Smooth muscle cell (in vitro differentiated cells): ENCODE measurements around the gene CERS6. TPM values are rescaled to one million over a fixed set of nuclear protein-coding genes. Genes with fewer than 3 reads are reported as not detected.

ENCODE experiments used
- DNase-seq: peaks from one replicate; lab custom pipeline; 2025; ENCODE audit not compliant: unreplicated experiment; lab: John Stamatoyannopoulos, UW
- H2AFZ ChIP-seq: fragments of 200-600 bp; sonication (generic); 2 replicates; pipeline ENCODE4 v1.6.0; 2016; ENCODE audit warnings: antibody characterized with exemption, low read depth, mild to moderate bottlenecking
- H3F3A ChIP-seq: fragments of 200-600 bp; sonication (generic); 2 replicates; pipeline ENCODE4 v1.6.0; 2017; ENCODE audit warnings: antibody characterized with exemption, low read depth
- H3K27ac ChIP-seq: fragments of 200-600 bp; sonication (generic); 2 replicates; pipeline ENCODE4 v1.5.1; 2016; ENCODE audit warnings: low read depth, mild to moderate bottlenecking
- H3K27me3 ChIP-seq: fragments of 200-600 bp; sonication (generic); 2 replicates; pipeline ENCODE4 v1.6.1; 2016; ENCODE audit warnings: low read depth, mild to moderate bottlenecking
- H3K36me3 ChIP-seq: fragments of 200-600 bp; sonication (generic); 2 replicates; pipeline ENCODE4 v1.5.1; 2016; ENCODE audit warnings: low read depth
- H3K4me1 ChIP-seq: fragments of 200-600 bp; sonication (generic); 2 replicates; pipeline ENCODE4 v1.5.1; 2016; ENCODE audit warnings: low read depth
- H3K4me2 ChIP-seq: fragments of 200-600 bp; sonication (generic); 2 replicates; pipeline ENCODE4 v1.6.0; 2016; ENCODE audit warnings: mild to moderate bottlenecking
- H3K4me3 ChIP-seq: fragments of 200-600 bp; sonication (generic); 2 replicates; pipeline ENCODE4 v1.5.1; 2016; ENCODE audit warnings: mild to moderate bottlenecking
- H3K79me2 ChIP-seq: fragments of 200-600 bp; sonication (generic); 2 replicates; pipeline ENCODE4 v1.6.0; 2016; ENCODE audit warnings: low read depth, mild to moderate bottlenecking
- H3K9ac ChIP-seq: fragments of 200-600 bp; sonication (generic); 2 replicates; pipeline ENCODE4 v1.6.0; 2016; ENCODE audit warnings: low read depth
- H3K9me3 ChIP-seq: fragments of 200-600 bp; sonication (generic); replicated peaks from 2 replicates; pipeline ENCODE4 v1.5.1; 2016; ENCODE audit warnings: low read depth
- H4K20me1 ChIP-seq: fragments of 200-600 bp; sonication (generic); 2 replicates; pipeline ENCODE4 v1.6.0; 2016; ENCODE audit warnings: low read depth
- CTCF ChIP-seq: fragments of 200-600 bp; sonication (generic); IDR thresholded peaks from 2 replicates; pipeline ENCODE4 v1.5.1; 2017; ENCODE audit warnings: borderline replicate concordance, mild to moderate bottlenecking, antibody characterized with exemption; ENCODE audit not compliant: insufficient read depth, poor library complexity, severe bottlenecking
- WGBS: methylation state at CpG from one replicate; pipeline ENCODE4 v1.1.7; 2016; ENCODE audit warnings: low lambda C conversion rate; 5-methylcytosine and 5-hydroxymethylcytosine counted together
- polyA plus RNA-seq: library from polyadenylated mRNA; unstranded; fragments of >200 nt; fragmentation: Nextera tagmentation; extraction: Ambion mirVana; gene quantifications from 2 replicates; pipeline ENCODE4 v1.2.1, GENCODE V29; 2016
- total RNA-seq: library from RNA; depleted of rRNA; stranded (reverse); fragments of >200 nt; gene quantifications from 2 replicates; pipeline ENCODE4 v1.2.3, GENCODE V29; 2014

CERS6 gene
- total and polyA plus RNA-seq, 2 experiments from 2014 or later, result 9.2 to 26.6 TPM

- Histone ChIP-seq H3K9me3 (no peaks in the 10 kb centered on the region), H3K4me2 (no peak overlapping the region), H3K36me3 (no peaks in the 10 kb centered on the region), H3K4me1 (peaks cover 46% of the 10 kb centered on the region), H3K9ac (no peak overlapping the region), H3K79me2 (peaks cover 57% of the 10 kb centered on the region), H3K4me3 (no peak overlapping the region), H3K27ac (no peak overlapping the region), H3K27me3 (no peaks in the 10 kb centered on the region), H4K20me1 (peaks cover 96% of the 10 kb centered on the region), H2AFZ (no peak overlapping the region), H3F3A (no peaks in the 10 kb centered on the region)
- no peak for DNase-seq
- 47% methylated on average over 3 of the region's 3 CpGs for WGBS
- no peak for TF ChIP-seq CTCF
Measured at GRCh38 chr2:168466834-168467565, 10.9 kb downstream of the CERS6 start.

GRCh38 chr2:168467729-168468128, 11.7 kb downstream of the CERS6 start:
- Histone ChIP-seq H3K27me3 (no peaks in the 10 kb centered on the region), H3F3A (no peaks in the 10 kb centered on the region), H3K4me3 (no peak overlapping the region), H3K4me1 (peaks cover 46% of the 10 kb centered on the region), H3K36me3 (no peaks in the 10 kb centered on the region), H3K79me2 (peaks cover 54% of the 10 kb centered on the region), H3K9ac (no peak overlapping the region), H3K9me3 (no peaks in the 10 kb centered on the region), H4K20me1 (peaks cover 96% of the 10 kb centered on the region), H2AFZ (no peak overlapping the region), H3K4me2 (no peak overlapping the region), H3K27ac (no peak overlapping the region)
- no peak for DNase-seq
- TF ChIP-seq CTCF, result no peak
- WGBS, result 94% methylated on average over 2 of the region's 2 CpGs

GRCh38 chr2:168468354-168468753, 12.3 kb downstream of the CERS6 start:
- H3K27ac ChIP-seq, result no peak overlapping the region
- peaks cover 46% of the 10 kb centered on the region for H3K4me1 ChIP-seq
- peaks cover 92% of the 10 kb centered on the region for H4K20me1 ChIP-seq
- DNase-seq, result no peak
- no peak overlapping the region for H3K4me2 ChIP-seq
- peaks cover 54% of the 10 kb centered on the region for H3K79me2 ChIP-seq
- H3F3A ChIP-seq, result no peaks in the 10 kb centered on the region
- no peaks in the 10 kb centered on the region for H3K27me3 ChIP-seq
- H3K9ac ChIP-seq, result no peak overlapping the region
- no peaks in the 10 kb centered on the region for H3K9me3 ChIP-seq
- H2AFZ ChIP-seq, result no peak overlapping the region
- no peaks in the 10 kb centered on the region for H3K36me3 ChIP-seq
- TF ChIP-seq CTCF, result no peak
- H3K4me3 ChIP-seq, result no peak overlapping the region
